ENCODE data around the gene PI4KB. TPM values are rescaled to one million over a fixed set of nuclear protein-coding genes. Genes with fewer than 3 reads are reported as not detected.
A peak's percentile ranks its signal among the peaks of the same experiment; 100 is the strongest.

PI4KB gene
- total and polyA plus RNA-seq, 4 donors: 14.2 to 27.1 (median 19.2) TPM

- TF ChIP-seq, protein P1, sequence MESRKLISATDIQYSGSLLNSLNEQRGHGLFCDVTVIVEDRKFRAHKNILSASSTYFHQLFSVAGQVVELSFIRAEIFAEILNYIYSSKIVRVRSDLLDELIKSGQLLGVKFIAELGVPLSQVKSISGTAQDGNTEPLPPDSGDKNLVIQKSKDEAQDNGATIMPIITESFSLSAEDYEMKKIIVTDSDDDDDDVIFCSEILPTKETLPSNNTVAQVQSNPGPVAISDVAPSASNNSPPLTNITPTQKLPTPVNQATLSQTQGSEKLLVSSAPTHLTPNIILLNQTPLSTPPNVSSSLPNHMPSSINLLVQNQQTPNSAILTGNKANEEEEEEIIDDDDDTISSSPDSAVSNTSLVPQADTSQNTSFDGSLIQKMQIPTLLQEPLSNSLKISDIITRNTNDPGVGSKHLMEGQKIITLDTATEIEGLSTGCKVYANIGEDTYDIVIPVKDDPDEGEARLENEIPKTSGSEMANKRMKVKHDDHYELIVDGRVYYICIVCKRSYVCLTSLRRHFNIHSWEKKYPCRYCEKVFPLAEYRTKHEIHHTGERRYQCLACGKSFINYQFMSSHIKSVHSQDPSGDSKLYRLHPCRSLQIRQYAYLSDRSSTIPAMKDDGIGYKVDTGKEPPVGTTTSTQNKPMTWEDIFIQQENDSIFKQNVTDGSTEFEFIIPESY (IDR thresholded peaks at IDR 0.05): no peak
These were observed 41.4 kb upstream of the PI4KB start (continued) for GRCh38 chr1:151368393-151369301.

- DNase-seq (ENCODE audit: low spot score): no peak
- peaks cover 18 to 49% (median 41%) of the 10 kb centered on the region in 4 donors for H3K4me1 ChIP-seq (ENCODE audit: control insufficient read depth in 4 of 4, insufficient read depth in 4 of 4, low read length in 3 of 4)
- no peaks in the 10 kb centered on the region for H3K9me3 ChIP-seq (ENCODE audit: control insufficient read depth in 4 of 4, low read length in 3 of 4)
- H3K36me3 ChIP-seq (ENCODE audit: control insufficient read depth in 4 of 4, insufficient read depth in 3 of 4, low read depth in 1 of 4, low read length in 3 of 4): peaks cover 8 to 36% (median 34%) of the 10 kb centered on the region in 4 donors
- H3K27me3 ChIP-seq (ENCODE audit: control insufficient read depth in 4 of 4, insufficient read depth in 4 of 4, low read length in 3 of 4): no peaks in the 10 kb centered on the region
- WGBS: 72% methylated on average over 8 of the region's 8 CpGs
- no peak overlapping the region for H3K9ac ChIP-seq (ENCODE audit: low read depth in 1 of 2, low read length in 2 of 2)
- no peak overlapping the region for H3K4me3 ChIP-seq (ENCODE audit: low read depth in 1 of 3, low read length in 3 of 3)
- peak overlapping the region; percentile 47 to 64 for H3K27ac ChIP-seq (ENCODE audit: low read depth in 1 of 2, low read length in 2 of 2)
- TF ChIP-seq FOXA2 (IDR thresholded peaks at IDR 0.05): no peak
- no peak for TF ChIP-seq ATF3 (IDR thresholded peaks at IDR 0.05)
- TF ChIP-seq, protein P2, sequence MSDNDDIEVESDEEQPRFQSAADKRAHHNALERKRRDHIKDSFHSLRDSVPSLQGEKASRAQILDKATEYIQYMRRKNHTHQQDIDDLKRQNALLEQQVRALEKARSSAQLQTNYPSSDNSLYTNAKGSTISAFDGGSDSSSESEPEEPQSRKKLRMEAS (IDR thresholded peaks at IDR 0.05): no peak
- no peak for TF ChIP-seq EGR1 (IDR thresholded peaks at IDR 0.05; ENCODE audit: low read depth in 2 of 2)
- no peak for TF ChIP-seq CTCF (IDR thresholded peaks at IDR 0.05; ENCODE audit: low read depth, low read length, missing input control)
- TF ChIP-seq RAD21 (IDR thresholded peaks at IDR 0.05): peak in 1 of 2 donors; percentile 19
- TF ChIP-seq GABPA (IDR thresholded peaks at IDR 0.05 in 1 of 2, conservative IDR thresholded peaks at IDR 0.05 in 1 of 2): no peak
- TF ChIP-seq JUND (IDR thresholded peaks at IDR 0.05): peak in 1 of 2 donors; percentile 20
- TF ChIP-seq HNF4A (conservative IDR thresholded peaks at IDR 0.05): no peak
- no peak for TF ChIP-seq YY1 (IDR thresholded peaks at IDR 0.05)
- TF ChIP-seq NR2F2 (IDR thresholded peaks at IDR 0.05): no peak
- TF ChIP-seq RXRA (IDR thresholded peaks at IDR 0.05): peak; percentile 81
These were observed 40.6 kb upstream of the PI4KB start for GRCh38 chr1:151367658-151368392.

- no peaks in the 10 kb centered on the region for H3K9me3 ChIP-seq (ENCODE audit: control insufficient read depth in 4 of 4, low read length in 3 of 4)
- no peak overlapping the region for H3K4me3 ChIP-seq (ENCODE audit: low read depth in 1 of 3, low read length in 3 of 3)
- no peak for DNase-seq (ENCODE audit: low spot score)
- peaks cover 11 to 30% (median 25%) of the 10 kb centered on the region in 4 donors for H3K4me1 ChIP-seq (ENCODE audit: control insufficient read depth in 4 of 4, insufficient read depth in 4 of 4, low read length in 3 of 4)
- no peak overlapping the region for H3K9ac ChIP-seq (ENCODE audit: low read depth in 1 of 2, low read length in 2 of 2)
- 93% methylated on average over 4 of the region's 4 CpGs for whole genome bisulfite sequencing
- no peak overlapping the region for H3K27ac ChIP-seq (ENCODE audit: low read depth in 1 of 2, low read length in 2 of 2)
- H3K36me3 ChIP-seq (ENCODE audit: control insufficient read depth in 4 of 4, insufficient read depth in 3 of 4, low read depth in 1 of 4, low read length in 3 of 4): peaks cover 8 to 36% (median 34%) of the 10 kb centered on the region in 4 donors
- H3K27me3 ChIP-seq (ENCODE audit: control insufficient read depth in 4 of 4, insufficient read depth in 4 of 4, low read length in 3 of 4): no peaks in the 10 kb centered on the region
- TF ChIP-seq RAD21 (IDR thresholded peaks at IDR 0.05): no peak
- no peak for TF ChIP-seq RXRA (IDR thresholded peaks at IDR 0.05)
- no peak for TF ChIP-seq TAF1 (conservative IDR thresholded peaks at IDR 0.05)
- no peak for TF ChIP-seq JUND (IDR thresholded peaks at IDR 0.05)
- TF ChIP-seq, protein P2 (IDR thresholded peaks at IDR 0.05): no peak
- no peak for TF ChIP-seq HNF4A (conservative IDR thresholded peaks at IDR 0.05)
- TF ChIP-seq YY1 (IDR thresholded peaks at IDR 0.05): no peak
- no peak for TF ChIP-seq CTCF (IDR thresholded peaks at IDR 0.05; ENCODE audit: low read depth, low read length, missing input control)
- no peak for TF ChIP-seq ATF3 (IDR thresholded peaks at IDR 0.05)
- TF ChIP-seq NR2F2 (IDR thresholded peaks at IDR 0.05): no peak
These were observed 37.8 kb upstream of the PI4KB start for GRCh38 chr1:151364996-151365395.
